HG03439 (cell line): ENCODE data around the gene HAUS8.

Source experiments
- ATAC-seq: cut with Tn5 transposase; IDR thresholded peaks from one replicate; pipeline ENCODE4 v1.9.1; 2021; ENCODE audit warnings: mild to moderate bottlenecking, moderate library complexity; ENCODE audit not compliant: unreplicated experiment

HAUS8 gene

DNA sequence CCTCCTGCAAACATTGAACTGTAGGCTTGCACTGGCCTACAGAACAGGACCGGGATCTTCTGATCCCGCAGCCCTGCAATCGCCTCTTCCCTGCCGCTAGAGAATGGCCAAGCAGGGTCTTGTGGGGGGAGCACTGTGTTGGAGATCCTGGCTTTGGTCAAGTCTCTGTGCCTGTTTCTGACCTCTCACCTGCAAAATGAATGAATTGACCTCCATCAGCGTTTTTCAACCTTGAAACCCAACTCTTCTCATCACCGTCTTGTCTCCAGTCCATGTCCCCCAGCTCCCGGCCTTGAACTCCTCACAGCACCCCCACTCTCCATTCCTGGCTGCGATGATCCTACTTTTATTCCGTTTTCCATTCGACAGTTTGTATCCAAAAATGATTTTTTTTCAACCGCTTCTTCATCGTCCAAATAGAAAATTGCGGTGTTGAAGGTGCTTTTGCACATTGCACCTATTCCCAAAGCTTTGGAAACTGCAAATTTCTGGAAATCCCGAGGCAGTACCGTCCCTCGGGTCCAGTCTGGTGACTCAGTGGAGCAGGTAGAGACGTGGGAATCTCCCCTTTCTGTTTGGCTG, 2.3 kb upstream of the HAUS8 start:
- ATAC-seq: no peak

DNA sequence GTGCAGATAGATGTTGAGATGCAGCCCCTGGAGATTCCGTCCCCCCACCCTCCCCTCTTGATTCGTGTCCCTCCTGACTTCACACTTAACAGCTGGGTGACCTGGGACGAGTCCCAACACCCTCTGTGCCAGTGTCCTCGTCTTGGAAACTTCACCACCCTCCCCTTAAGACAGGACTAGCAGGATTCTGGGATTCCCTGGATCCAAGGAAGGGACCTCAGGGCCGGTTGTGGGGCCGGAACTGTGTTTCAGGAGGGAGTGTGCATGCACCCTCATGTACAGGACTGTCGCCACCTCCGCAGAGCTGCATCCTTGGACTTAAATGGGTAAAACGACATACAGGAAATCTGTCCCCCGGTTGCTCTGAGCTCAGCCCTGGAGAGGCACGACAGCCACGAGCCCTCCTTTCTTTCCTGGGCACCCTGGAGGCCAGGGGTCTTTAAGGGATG, 1.3 kb upstream of the HAUS8 start:
- ATAC-seq: no peak

DNA sequence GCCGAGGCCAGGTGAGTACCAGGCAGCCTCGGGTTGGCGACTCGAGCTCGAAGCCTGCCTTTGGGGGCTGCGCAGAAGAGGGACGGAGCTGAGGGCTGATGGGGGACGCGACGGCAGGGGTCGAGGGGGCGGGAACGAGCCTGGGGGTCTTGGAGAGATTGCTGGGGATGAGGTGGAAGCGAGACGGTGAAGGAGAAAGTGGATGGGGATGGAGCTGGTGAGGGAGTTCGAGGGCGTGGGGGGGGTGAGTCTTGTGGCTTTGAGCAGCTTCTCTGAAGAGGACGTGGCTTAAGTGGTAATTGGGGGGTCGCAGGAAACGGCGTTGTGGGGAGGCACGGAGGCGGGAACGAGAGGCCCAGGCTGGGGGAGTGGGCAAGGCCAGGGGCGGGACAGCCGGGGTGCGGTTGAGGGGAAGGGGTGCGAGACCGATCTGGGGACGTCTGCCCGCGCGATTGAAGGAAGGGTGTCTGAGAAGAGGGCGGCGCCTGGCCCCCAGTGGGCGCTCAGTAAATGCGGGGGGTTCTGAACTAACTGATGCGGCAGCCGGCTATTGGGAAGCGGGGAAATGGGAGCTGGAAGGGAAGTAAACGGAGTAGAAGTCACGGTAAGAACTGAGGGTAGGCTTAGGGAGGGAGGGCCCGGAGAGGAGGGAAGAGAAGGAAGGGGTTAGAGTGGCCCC, 751 bp upstream of the HAUS8 start:
- no peak for ATAC-seq

GRCh38 chr19:17074634-17075034, 618 bp downstream of the HAUS8 start:
- no peak for ATAC-seq

DNA sequence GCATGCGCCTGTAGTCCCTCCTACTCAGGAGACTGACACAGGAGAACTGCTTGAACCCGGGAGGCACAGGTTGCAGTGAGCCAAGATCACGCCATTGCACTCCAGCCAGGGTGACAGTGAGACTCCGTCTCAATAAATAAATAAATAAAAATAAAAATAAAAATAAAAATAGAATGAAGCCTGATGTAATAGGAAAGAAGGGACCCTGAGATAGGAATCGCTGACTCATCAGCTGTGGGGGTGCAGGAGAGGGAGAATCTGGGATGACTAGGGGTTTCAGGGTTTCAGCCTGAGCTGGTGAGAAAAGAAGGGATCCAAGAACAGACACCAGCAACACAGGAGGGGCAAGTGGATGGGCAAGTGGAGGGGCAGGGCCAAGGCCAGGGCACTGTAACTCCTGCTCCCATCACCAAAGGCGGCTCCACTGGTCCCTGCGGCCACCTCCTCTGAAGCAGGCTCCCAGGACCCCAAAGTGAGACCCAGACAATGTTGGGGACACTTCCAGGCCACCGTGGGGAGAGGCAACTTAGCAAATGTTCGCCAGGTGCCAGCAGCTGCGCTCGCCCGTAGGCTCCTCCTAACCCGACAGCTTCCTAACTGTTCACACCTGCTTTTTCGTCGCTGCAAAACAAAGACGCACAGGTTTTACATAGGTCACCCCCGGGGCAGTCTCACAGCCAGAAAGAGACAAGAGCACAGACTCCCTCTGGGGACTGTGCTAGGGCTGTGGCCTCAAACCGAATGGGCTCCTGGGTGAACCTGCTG, 1.2 kb downstream of the HAUS8 start:
- ATAC-seq: peak; percentile 9

DNA sequence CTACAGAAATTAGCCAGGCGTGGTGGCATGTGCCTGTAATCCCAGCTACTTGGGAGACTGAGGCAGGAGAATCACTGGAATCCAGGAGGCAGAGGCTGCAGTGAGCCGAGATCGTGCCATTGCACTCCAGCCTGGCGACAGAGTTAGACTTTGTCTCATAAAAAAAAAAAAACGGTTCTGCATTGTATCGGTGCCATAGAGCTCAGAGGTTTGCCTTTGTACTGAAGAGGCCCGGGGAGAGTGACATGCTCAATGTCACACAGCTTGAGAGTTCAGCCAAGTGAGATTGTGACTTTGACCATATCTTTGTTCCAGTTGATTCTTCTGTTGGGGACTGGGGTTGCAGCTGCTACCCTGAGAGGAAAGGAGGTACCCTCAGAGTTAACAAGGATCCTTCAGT, 4.3 kb downstream of the HAUS8 start:
- no peak for ATAC-seq

- ATAC-seq: no peak
These were observed 4.8 kb downstream of the HAUS8 start for GRCh38 chr19:17070421-17070820.

- no peak for ATAC-seq
These were observed 6.1 kb downstream of the HAUS8 start for GRCh38 chr19:17069193-17069592.

- no peak for ATAC-seq
These were observed 11.8 kb downstream of the HAUS8 start for GRCh38 chr19:17063428-17063827.

DNA sequence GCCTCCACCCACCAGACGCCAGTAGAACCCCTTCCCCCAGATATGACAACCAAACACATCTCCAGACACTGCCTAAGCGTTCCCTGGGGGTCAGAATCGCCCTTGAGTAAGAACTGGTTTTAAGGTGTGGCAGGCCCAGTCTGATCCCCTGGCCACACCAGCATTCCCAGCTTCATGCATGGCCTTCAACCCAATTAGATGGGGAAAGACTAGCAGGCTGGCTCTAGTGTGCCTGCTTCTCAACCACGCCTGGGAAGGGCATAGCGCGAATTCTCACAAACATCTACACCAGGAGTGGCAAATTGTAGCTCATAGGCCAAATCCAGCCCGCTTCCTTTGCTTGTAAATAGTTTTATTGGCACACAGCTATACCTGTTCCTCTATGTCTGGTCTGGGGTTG, 13.6 kb downstream of the HAUS8 start:
- ATAC-seq: no peak

DNA sequence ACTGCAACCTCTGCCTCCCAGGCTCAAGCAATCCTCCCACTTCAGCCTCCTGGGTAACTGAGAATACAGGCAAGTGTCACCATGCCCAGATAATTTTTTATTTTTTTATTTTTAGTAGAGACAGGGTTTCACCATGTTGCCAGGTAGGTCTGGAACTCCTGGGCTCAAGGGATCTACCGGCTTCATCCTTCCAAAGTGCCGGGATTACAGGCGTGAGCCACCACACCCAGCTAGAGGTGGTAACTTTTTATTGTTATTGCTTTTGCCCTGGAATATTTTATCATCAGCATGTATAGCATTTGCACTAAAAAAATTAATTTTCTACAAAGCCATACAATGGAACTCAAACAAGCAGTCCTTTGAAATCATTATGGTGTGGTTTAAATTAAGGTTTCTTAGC, 14.0 kb downstream of the HAUS8 start:
- ATAC-seq: no peak

GRCh38 chr19:17060802-17061201, 14.4 kb downstream of the HAUS8 start:
- no peak for ATAC-seq

GRCh38 chr19:17058236-17058635, 17.0 kb downstream of the HAUS8 start:
- no peak for ATAC-seq

GRCh38 chr19:17055636-17056035, 19.6 kb downstream of the HAUS8 start:
- no peak for ATAC-seq

DNA sequence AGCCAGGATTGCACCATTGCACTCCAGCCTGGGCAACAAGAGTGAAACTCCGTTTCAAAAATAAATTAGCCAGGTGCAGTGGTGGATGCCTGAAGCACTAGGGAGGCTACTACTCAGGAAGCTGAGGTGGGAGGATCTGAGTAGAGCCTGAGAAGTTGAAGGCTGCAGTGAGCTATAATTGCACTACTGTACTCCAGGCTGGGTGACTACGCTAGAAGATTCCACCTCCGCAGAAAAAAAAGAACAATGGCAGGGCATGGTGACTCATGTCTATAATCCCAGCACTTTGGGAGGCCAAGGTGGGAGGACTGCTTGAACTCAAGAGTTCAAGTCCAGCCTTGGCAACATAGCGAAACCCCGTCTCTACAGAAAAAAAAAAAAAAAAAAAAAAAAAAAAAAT, 20.5 kb downstream of the HAUS8 start:
- no peak for ATAC-seq

GRCh38 chr19:17052439-17052838, 22.8 kb downstream of the HAUS8 start:
- ATAC-seq: no peak

GRCh38 chr19:17049711-17050280, 25.5 kb downstream of the HAUS8 start:
- no peak for ATAC-seq

GRCh38 chr19:17048885-17049453, 26.3 kb downstream of the HAUS8 start:
- ATAC-seq: no peak

DNA sequence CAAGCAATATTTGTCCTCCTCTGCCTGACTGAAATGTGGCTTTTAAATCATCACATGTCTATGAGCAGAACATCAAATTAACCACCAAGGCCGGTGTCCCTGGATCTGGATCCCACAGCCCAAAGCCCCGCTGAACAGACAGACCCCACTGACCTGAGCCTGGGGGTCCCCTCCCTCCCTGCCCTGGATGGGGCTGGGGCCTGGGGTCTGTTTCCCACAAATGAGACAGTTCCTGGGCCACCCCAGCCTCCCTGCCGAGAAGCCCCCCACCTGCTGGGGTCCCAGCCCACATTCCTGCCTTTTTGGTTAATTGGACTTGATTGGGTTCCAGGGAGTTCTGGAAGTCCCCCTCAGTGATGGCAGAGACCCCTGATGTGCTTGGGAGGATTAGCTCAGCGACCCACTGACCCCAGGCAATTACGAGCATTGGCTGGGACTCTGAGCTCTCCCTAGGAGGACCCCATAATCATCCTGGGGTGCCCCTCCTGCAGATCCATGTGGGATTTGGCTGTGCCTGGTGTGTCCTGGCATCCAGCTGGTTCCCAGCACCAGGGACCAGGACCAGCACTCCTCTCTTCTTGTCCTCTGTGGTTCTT, 29.2 kb downstream of the HAUS8 start:
- ATAC-seq: no peak

DNA sequence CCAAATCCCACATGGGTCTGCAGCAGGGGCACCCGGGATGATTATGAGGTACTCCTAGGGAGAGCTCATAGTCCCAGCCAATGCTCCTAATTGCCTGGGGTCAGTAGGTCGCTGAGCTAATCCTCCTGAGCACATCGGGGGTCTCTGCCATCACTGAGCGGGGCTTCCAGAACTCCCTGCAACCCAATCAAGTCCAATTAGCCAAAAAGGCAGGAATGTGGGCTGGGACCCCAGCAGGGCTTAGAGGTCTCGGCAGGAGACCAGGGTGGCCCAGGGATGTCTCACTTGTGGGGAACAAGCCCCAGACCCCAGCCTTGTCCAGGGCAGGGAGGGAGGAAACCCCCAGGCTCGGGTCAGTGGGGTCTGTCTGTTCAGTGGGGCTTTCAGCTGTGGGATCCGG, 31.5 kb downstream of the HAUS8 start:
- no peak for ATAC-seq

DNA sequence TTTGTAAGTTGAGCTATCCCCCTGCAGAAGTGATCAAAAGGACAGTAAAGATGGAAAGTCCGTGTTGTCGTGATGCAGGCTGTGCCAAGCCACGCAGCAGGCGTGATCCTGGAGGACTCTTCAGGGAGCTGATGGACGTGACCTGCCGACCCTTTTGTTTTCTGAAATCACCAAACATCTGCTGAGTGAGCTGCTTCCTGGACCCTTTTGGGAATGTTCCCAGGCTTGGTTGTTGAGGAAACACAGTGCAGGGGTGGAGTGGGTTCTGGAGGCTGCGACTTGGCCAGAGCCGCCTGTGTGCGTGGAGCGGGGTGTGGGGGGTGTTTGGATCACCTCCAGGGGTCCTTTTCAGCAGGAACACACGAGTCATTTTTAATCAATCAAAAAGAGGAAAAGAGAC, 33.3 kb downstream of the HAUS8 start:
- no peak for ATAC-seq
